Ovary (tissue), 3 donors: ENCODE measurements around the gene CCDC141.

Source experiments
- CTCF ChIP-seq, 3 donors: fragments of 450-650 bp in 2 of 3; fragments of 200-600 bp in 1 of 3; IDR thresholded peaks; one replicate each; pipeline versions ENCODE4 v1.5.1 to v1.8.0; 2016 to 2022; ENCODE audit warnings: antibody characterized with exemption in 3 of 3, mild to moderate bottlenecking in 1 of 3
- POLR2A ChIP-seq: fragments of 450-650 bp; IDR thresholded peaks from one replicate; pipeline ENCODE4 v1.6.1; 2017; ENCODE audit warnings: antibody characterized with exemption, mild to moderate bottlenecking, moderate library complexity
- donor health status: DM: no; HTN: no; CAD: no.

- TF ChIP-seq CTCF (IDR thresholded peaks at IDR 0.05) (no peak), POLR2A (no peak)
Measured at GRCh38 chr2:178846458-178846802, 203.5 kb downstream of the CCDC141 start.
